HG02852 (cell line): ENCODE measurements around the gene FARS2.

Source experiments
- ATAC-seq: cut with Tn5 transposase; IDR thresholded peaks from one replicate; pipeline ENCODE4 v1.9.1; 2021; ENCODE audit warnings: mild to moderate bottlenecking, moderate library complexity; ENCODE audit not compliant: unreplicated experiment

FARS2 gene

GRCh38 chr6:5707281-5708045 lies 446.1 kb downstream of the FARS2 start:
- no peak for ATAC-seq

- no peak for ATAC-seq
These were observed 449.2 kb downstream of the FARS2 start for GRCh38 chr6:5710516-5710915.

DNA sequence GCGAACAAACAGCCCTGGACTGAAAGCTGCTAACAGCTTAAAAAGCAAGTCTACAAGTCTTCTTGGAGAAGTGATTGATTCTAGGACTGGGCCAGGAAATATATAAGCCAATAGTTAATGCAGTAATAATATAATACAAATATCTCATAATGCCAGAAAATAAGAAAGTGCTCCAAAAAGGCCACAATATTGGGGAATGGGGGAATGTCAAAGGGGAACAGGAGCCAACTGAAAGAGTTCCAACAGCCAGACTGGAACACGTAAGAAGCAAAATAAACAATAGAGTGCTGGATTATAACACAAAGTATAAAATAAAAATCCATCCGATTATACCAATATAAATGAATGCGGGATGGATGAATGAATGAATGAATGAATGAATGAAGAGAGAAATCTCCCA lies 449.6 kb downstream of the FARS2 start:
- no peak for ATAC-seq

GRCh38 chr6:5712349-5713215 lies 451.3 kb downstream of the FARS2 start:
- no peak for ATAC-seq

GRCh38 chr6:5713519-5713918 lies 452.2 kb downstream of the FARS2 start:
- no peak for ATAC-seq

DNA sequence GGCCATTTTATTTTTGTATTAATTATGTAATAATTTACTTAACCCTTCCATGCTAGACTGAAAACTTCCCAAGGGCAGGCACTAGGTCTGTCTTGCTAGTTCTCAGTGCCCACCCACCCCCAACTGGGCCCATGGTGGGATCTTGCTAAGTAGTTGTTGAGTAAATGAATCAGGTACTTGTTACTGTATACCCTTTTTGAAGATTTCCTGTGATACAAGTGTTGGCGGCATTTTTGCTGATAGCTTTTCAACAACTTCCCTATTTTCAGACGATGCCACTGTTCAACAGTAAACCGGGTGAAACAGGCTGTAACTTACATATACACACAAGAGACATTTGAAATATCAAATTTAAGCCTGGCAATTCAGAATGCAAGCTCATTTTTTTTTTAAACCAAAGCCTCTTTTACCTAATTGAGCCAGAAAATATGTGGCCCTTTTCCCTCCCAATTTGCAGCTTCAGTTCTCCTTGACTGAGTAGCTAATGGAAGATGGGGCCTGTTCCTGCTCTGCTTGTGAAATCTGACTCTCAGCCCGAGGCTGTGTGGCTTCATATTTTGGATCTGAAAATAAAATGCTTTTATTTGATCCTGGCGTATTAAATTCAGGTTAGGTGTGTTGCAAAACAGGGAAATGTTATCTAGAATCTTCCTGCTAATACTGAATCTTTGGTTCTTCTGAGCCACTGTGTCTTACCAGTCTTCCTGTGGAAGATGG lies 457.1 kb downstream of the FARS2 start:
- ATAC-seq, result no peak

DNA sequence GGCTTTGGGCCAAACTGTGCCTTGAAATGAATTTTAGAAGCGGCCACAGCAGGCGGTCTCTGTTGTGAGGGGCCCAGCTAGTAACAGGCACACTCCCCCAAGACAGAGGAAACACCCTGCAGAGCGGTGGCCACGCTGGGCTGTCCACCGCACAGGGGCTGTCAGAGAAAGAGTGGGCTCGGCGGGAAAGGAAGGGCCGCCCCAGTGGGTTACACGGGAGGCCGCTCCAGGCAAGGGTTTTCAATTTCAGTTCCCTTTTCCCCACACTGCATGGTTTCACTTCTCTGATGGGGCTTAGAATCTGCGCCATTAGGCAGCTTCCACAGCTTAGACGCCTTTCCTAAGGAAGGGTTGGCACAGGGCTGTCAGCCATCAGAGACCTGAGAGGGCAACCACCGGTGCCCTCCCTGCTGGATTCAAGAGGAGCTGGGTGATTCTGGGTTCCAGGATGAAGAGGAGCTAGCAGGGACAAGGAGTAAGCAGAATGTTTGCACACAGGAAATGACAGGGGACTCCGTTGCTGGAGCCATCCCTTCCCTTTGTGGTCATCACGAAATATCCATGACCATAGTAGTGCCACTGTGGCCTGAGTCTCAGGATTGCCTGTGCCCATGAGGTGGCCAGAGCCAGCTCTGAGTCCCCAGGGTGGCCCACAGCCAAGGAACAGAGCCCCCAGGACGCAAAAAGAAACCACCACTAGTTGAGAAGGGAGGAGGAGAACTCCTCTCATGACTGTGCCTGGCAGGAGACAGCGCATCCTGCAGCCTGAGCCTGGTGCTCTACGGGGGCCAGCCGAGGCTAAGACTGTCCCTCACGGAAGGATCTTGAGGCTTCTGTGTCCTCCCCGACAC lies 462.8 kb downstream of the FARS2 start:
- ATAC-seq, result peak; percentile 98

DNA sequence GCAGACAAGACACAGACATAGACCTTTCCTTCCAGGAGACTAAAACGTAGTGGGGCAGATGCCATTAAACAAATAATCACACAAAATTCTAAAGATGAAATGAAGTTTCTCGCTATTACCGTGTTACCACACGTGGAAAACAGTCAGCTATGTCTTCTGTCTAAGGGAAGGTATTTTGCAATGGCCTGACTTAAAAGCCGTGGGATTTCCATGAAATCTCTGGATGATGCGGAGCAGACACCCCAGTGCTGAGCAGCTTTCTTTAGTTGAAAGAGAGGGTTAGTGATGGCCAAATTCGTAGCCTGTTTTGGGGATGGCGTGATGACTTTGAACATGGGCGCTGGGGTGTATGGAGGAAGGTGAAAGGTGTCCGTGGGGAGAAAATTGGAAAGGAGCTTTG lies 463.6 kb downstream of the FARS2 start:
- no peak for ATAC-seq

DNA sequence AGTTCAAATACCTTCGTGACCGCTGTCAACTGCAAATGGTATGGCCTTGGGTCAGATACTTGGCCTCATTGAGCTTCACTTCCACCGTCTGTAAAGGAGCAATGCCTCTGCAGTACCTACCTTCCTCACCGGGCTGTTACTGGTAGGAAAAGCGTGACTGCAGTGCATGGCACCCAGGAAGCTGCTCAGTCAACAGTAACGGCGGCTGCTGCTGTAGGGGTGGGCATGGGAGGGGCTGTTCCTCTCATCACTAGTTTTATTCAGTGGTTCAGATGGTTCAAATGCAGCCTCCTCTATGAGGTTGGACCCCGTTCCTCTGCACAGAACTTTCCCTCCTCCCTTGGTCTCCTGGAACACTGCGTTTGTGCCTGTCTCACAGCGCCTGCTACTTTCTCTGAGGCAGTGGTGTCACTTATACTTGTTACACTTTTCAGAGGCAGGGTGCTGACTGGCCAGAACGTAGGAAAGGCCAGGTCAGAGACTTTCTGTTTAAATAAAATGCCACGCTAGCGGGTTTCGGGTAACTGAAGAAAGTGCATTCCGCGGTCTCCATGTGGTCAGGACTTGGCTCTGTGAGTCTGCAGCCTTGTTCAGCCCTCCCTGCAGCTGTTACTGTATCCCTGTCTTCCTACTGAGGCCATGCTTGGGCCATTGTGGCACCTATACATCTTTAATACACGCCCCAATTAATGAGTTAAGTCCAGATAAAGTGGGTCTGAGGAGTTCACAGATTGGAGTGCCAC lies 465.8 kb downstream of the FARS2 start:
- ATAC-seq, result no peak

GRCh38 chr6:5728351-5729079 lies 467.2 kb downstream of the FARS2 start:
- ATAC-seq, result no peak

DNA sequence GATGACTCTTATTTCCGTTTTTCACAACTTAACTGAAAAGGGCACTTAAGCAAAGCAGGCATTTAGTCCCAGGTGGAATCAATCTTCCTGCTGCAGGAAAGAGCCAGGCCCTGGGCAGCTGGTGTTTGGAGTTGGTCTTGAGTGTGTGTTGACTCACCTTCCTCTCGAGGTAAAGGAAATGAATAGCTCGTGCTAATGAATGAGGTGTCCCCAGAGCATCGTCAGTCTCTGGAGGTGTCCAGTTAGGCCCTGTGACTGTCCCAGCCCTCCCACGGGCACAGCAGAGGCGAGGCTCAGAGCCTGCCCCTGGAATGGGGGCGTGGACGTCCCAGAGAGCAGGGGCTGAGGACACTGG lies 467.7 kb downstream of the FARS2 start:
- no peak for ATAC-seq

DNA sequence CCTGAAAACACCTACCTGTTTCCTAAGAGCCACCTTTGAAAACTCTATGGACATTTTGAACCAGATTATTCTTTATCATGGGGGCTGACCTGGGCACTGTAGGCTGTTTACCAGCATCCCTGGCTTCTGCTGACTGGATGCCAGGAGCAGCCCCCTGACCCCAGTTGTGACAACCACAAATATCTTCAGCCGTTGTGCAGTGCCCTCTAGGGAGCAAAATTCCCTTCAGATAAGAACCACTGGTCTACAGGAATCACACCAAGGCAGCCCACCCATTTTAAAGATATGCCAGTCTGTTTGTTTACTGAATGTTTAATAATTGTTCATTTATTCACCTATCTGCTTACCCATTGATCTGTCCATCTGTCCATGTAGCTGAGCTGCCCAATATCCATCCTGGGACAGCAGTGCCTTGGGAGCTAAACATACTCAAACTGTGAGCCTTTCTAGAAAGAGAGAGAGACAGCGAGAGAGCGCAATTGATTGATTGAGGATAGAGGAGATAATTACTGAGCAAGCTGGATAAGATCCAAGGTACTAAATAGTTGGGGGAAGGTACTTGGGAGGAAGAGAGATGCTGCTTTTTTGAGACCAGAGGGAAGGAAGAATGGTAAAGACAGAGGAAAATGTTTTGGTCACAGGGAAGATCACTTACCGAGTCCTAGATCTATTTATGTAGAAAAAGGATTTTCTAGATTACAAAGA lies 468.7 kb downstream of the FARS2 start:
- ATAC-seq, result no peak

GRCh38 chr6:5730585-5731263 lies 469.4 kb downstream of the FARS2 start:
- ATAC-seq, result no peak

GRCh38 chr6:5731435-5731834 lies 470.1 kb downstream of the FARS2 start:
- no peak for ATAC-seq

- no peak for ATAC-seq
These were observed 471.2 kb downstream of the FARS2 start for GRCh38 chr6:5732496-5732895.

GRCh38 chr6:5736016-5736738 lies 474.9 kb downstream of the FARS2 start:
- no peak for ATAC-seq

DNA sequence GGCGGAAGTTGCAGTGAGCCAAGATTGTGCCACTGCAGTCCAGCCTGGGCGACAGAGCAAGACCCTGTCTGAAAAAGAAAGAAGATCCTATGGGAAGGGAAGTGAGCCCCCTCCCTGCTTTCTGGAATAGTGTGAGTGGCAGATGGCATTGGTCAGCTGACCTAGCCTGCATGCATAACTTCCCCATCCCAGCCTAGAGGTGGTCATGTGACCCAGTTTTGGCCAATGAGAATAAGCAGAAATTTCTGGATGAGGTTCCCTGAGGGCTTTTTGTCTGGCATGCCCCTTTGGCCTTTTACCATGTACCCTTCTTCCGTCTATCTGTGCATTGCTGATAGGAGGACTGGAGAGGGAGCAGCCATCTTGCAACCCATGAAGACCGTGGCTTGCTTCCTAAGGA lies 476.1 kb downstream of the FARS2 start:
- ATAC-seq, result no peak

GRCh38 chr6:5738211-5738610 lies 476.9 kb downstream of the FARS2 start:
- ATAC-seq, result no peak
